Measurements from ENCODE around the gene OR10A3.

The OR10A3 gene

DNA sequence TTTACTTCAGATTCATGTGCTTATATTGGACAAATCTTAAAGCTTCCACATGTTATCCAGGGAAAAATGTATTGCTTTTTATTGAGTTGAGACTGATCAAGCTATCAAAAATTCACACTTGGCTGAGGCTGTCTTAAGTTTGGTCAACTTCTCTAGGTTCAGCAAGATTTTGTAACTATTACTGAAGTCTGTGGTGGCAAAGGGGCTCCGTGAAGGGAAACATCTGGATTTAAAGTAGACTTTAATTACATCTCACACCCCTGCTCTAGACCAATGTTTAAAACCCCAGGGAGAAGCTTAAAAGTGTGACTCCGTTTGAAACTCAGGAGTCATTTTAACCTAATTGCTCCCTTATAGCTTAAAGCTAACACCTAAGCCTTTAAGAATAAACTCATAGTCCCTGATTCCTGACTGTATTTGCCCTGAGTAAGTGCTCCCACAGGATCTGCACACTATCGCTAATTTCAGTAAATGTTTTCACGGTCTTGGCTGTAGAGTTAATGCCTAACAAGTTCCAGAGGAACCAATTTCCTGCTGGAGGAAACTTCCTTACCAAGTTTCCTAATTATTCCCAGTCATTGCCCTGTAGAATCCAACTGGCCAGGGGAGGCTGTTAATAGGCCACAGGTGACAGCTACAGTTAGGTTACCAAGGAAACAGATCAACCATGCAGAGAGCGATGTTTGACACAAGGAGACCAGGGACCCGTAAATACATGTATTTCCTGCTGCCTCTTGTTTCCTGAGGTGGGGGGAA is 50.9 kb downstream of the OR10A3 start:
- DNase-seq = no peak

DNA sequence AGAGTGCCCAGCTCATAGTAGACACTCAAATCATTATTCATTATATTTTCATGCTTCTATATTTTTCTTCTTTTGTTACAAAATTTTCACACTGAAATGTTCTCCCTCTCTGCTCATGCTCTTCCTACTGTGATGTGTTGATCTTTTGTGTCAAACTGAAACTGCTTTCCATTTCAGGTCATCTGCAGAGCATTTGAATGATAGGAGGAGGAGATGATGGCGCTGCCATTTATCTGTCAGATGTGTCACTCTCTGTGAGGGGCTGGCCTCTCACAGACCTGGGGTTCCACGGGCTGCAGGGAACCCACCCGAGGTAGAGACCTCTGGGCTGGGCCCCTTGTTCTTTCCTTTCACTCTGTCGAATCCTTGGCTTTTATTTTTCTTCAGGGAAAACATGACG is 51.5 kb downstream of the OR10A3 start:
- no peak for DNase-seq

All from NCI-H2081 (cell line).